Neural crest cell (in vitro differentiated cells): ENCODE data around the gene LCT. TPM values are rescaled to one million over a fixed set of nuclear protein-coding genes. Genes with fewer than 3 reads are reported as not detected.

ENCODE experiments used
- DNase-seq: peaks from one replicate; pipeline ENCODE4 v3.0.0; 2021; ENCODE audit warnings: low read depth, mixed read lengths, low spot score
- H3K27ac Mint-ChIP-seq: one replicate; pipeline ENCODE4 v1.8.0; 2021; ENCODE audit warnings: mild to moderate bottlenecking, mixed read lengths; ENCODE audit not compliant: unreplicated experiment
- H3K27me3 Mint-ChIP-seq: 2 replicates; pipeline ENCODE4 v1.8.0; 2021; ENCODE audit warnings: low read depth, mild to moderate bottlenecking, mixed read lengths
- H3K36me3 Mint-ChIP-seq: 2 replicates; pipeline ENCODE4 v1.8.0; 2021; ENCODE audit warnings: low read depth, mild to moderate bottlenecking, mixed read lengths
- H3K4me1 Mint-ChIP-seq: 2 replicates; pipeline ENCODE4 v1.8.0; 2021; ENCODE audit warnings: mixed read lengths
- H3K4me3 Mint-ChIP-seq: one replicate; pipeline ENCODE4 v1.8.0; 2021; ENCODE audit warnings: mild to moderate bottlenecking, mixed read lengths
- H3K9me3 Mint-ChIP-seq: 2 replicates; pipeline ENCODE4 v1.8.0; 2021; ENCODE audit warnings: mixed read lengths
- total RNA-seq: library from RNA; stranded (reverse); gene quantifications from 2 replicates; pipeline ENCODE4 v1.2.1, GENCODE V29; 2021
- TF ChIP-seq, protein P1 (sequence below): fragments of 200-600 bp; sonication (generic); conservative IDR thresholded peaks from 2 replicates; pipeline ENCODE4 v1.5.0; 2021; ENCODE audit warnings: antibody characterized with exemption, mild to moderate bottlenecking

The LCT gene
- total RNA-seq, 1 donor from 2014 or later: 0.19 TPM

DNA sequence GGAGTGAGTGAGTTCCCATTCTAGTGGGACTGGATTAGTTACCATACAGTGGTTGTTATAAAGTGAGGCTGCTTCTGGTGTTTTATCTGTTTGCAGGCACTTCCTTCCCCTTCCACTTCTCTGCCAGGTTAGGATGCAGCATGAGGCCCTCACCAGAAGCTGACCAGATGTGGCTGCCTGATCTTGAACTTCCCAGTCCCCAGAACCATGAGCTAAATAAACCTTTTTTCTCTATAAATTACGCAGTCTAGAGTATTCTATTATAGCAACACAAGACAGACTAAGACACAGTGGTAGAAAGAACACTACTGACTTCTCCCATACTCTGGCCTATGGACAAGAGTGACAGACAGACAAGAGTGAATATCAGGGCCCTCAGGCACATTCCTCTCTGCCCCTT, 14.1 kb downstream of the LCT start:
- Mint-ChIP-seq H3K4me1 (no peaks in the 10 kb centered on the region), H3K27ac (no peak overlapping the region)
- TF ChIP-seq, protein P1, sequence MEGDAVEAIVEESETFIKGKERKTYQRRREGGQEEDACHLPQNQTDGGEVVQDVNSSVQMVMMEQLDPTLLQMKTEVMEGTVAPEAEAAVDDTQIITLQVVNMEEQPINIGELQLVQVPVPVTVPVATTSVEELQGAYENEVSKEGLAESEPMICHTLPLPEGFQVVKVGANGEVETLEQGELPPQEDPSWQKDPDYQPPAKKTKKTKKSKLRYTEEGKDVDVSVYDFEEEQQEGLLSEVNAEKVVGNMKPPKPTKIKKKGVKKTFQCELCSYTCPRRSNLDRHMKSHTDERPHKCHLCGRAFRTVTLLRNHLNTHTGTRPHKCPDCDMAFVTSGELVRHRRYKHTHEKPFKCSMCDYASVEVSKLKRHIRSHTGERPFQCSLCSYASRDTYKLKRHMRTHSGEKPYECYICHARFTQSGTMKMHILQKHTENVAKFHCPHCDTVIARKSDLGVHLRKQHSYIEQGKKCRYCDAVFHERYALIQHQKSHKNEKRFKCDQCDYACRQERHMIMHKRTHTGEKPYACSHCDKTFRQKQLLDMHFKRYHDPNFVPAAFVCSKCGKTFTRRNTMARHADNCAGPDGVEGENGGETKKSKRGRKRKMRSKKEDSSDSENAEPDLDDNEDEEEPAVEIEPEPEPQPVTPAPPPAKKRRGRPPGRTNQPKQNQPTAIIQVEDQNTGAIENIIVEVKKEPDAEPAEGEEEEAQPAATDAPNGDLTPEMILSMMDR: no peak

DNA sequence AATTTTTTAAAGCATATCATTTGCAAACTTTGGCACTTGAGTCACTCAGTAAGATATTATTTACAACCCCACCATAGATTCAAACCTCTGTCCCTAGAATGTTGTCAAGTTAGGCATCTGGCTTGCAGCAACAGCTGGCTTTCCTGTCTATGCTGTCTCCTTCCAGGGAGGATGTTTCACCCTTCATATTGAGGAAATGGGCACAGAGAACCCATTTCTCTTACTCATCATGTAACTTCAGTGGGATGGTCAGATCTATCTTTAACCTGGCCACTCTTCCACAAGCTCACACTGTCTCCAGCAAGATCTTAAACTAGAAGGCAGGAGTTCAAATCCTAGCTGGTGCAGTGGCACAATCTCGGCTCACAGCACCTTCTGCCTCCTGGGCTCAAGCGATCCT, 15.8 kb downstream of the LCT start:
- DNase-seq: no peak
- H3K4me3 Mint-ChIP-seq: no peak overlapping the region
- peaks cover 7% of the 10 kb centered on the region for H3K36me3 Mint-ChIP-seq
- no peak overlapping the region for H3K27ac Mint-ChIP-seq
- TF ChIP-seq, protein P1: no peak
- no peaks in the 10 kb centered on the region for H3K4me1 Mint-ChIP-seq
- peaks cover 7% of the 10 kb centered on the region for H3K9me3 Mint-ChIP-seq
- H3K27me3 Mint-ChIP-seq: no peaks in the 10 kb centered on the region

More for the DNA sequence above, 14.1 kb downstream of the LCT start:
- Mint-ChIP-seq H3K36me3 (peaks cover 7% of the 10 kb centered on the region), H3K4me3 (no peak overlapping the region), H3K27me3 (no peaks in the 10 kb centered on the region), H3K9me3 (peaks cover 7% of the 10 kb centered on the region)
- no peak for DNase-seq

DNA sequence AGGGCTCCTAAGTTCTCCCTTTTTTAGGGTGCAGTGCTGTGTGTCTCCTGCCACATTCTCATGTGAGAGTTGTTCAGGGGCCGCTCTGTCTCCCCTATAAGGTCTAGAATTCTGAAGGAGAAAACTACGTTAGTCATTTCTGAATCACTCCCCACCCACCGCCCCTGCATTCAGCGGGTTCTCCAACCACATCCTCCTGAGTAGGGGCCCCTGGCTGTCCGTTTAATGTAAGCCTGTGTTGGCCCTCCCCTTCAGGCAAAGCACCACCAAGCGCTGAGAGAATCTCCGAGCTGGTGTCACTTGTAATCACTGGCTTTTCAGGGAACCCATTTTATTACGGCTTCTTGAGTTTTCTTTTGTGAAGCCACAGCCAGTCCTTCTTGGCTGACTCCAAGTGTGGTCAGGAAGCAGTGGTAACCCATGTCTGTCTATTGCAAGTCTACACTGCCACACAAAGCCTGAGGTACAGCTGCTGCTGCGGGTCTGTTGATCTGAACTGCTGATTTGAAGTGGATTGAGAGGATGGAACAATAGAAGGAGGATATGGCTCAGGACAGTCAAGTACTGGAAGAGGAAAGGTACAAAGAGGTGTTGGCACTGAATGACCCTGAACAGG, 16.9 kb downstream of the LCT start:
- Mint-ChIP-seq H3K27me3 (no peaks in the 10 kb centered on the region), H3K4me1 (no peaks in the 10 kb centered on the region), H3K9me3 (peaks cover 7% of the 10 kb centered on the region), H3K4me3 (no peak overlapping the region), H3K27ac (no peak overlapping the region), H3K36me3 (peaks cover 7% of the 10 kb centered on the region)
- DNase-seq: no peak
- TF ChIP-seq, protein P1: no peak

DNA sequence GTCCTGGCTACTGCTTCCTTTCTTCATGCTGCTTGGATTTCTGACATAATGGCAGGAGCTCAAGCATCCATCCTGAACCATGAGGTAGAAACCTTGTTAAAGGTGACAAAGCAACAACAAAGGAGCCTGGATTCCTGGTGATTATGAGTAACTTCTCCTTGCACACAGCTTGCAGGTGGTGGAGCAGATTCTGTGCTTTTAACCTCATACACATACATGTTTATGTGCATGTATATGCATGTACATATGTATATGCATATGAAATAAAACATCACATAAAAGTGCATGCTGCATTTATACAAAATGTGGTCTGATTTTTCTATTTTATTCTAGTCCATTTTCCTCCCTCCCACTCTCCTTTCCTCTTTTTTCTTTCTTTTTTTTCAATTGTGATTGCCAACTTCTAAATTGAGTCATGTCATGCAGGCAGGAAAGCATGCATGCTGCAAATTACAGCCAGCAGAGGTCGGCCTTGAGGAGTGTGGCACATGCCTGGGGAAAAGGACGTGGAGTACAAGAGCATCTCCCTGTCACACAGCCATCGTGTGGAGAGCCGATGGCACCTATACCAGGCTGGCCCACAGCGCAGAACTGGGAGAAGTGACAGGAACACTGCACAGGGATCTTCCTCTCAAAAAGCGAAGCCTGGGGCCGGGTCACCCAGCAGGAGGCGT, 17.9 kb downstream of the LCT start:
- H3K27ac Mint-ChIP-seq: no peak overlapping the region
- peaks cover 7% of the 10 kb centered on the region for H3K9me3 Mint-ChIP-seq
- TF ChIP-seq, protein P1: peak; percentile 25
- no peaks in the 10 kb centered on the region for H3K4me1 Mint-ChIP-seq
- H3K4me3 Mint-ChIP-seq: no peak overlapping the region
- peaks cover 7% of the 10 kb centered on the region for H3K36me3 Mint-ChIP-seq
- peak; percentile 10 for DNase-seq
- no peaks in the 10 kb centered on the region for H3K27me3 Mint-ChIP-seq

DNA sequence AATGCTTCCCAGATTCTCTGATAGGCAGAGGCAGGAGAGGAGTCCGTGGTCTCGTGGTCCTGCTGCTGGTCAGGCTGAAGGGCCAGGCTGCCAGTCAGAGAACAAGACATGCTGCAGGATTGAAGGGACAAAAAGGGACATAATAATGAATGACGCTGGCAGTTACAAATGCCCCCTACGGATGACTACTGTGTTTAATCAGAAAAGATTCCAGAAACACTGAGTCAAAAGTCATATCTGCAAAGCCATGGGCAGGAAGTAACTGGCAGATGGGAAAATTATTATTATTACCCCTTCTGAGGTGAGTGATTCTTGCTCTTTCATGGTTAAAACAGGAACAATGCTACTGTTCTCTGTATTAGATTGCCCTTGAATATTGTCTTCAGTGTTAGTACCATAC, 19.0 kb downstream of the LCT start:
- Mint-ChIP-seq H3K27ac (no peak overlapping the region), H3K9me3 (peaks cover 7% of the 10 kb centered on the region), H3K36me3 (peaks cover 3% of the 10 kb centered on the region), H3K27me3 (no peaks in the 10 kb centered on the region), H3K4me1 (no peaks in the 10 kb centered on the region), H3K4me3 (no peak overlapping the region)
- no peak for DNase-seq
- TF ChIP-seq, protein P1: no peak
